ENCODE data around the gene ODC1. TPM values are rescaled to one million over a fixed set of nuclear protein-coding genes. Genes with fewer than 3 reads are reported as not detected.
A peak's percentile ranks its signal among the peaks of the same experiment; 100 is the strongest.
"Not testable (repeated sequence)": the region's sequence is repeated elsewhere in the genome, so short reads cannot be mapped to it uniquely, and the experiment has no call there.

ODC1 gene
- total RNA-seq, 1 donor from 2014 or later: 16.2 TPM

GRCh38 chr2:10457195-10457594 lies 9.1 kb upstream of the ODC1 start:
- not testable (repeated sequence) for ATAC-seq; DNase-seq (ENCODE audit: low spot score)

GRCh38 chr2:10454505-10454904 lies 6.4 kb upstream of the ODC1 start:
- DNase-seq (ENCODE audit: low spot score) (peak; percentile 74), ATAC-seq (peak; percentile 53)

GRCh38 chr2:10453905-10454298 lies 5.8 kb upstream of the ODC1 start:
- DNase-seq (ENCODE audit: low spot score): no peak
- no peak for ATAC-seq

- DNase-seq (ENCODE audit: low spot score) (no peak), ATAC-seq (no peak)
Measured at GRCh38 chr2:10452956-10453904, 5.1 kb upstream of the ODC1 start.

- ATAC-seq (peak; percentile 40), DNase-seq (ENCODE audit: low spot score) (peak; percentile 91)
Measured at GRCh38 chr2:10452312-10452711, 4.2 kb upstream of the ODC1 start.

- DNase-seq (ENCODE audit: low spot score) (no peak), ATAC-seq (no peak)
Measured at GRCh38 chr2:10451819-10452218, 3.7 kb upstream of the ODC1 start.

GRCh38 chr2:10449838-10450691 lies 1.9 kb upstream of the ODC1 start:
- DNase-seq (ENCODE audit: low spot score) (peak; percentile 84), ATAC-seq (peak; percentile 50)

- DNase-seq (ENCODE audit: low spot score) (no peak), ATAC-seq (no peak)
Measured at GRCh38 chr2:10449486-10449831, 1.3 kb upstream of the ODC1 start.

GRCh38 chr2:10448576-10449485 lies 704 bp upstream of the ODC1 start:
- DNase-seq (ENCODE audit: low spot score) (peak; percentile 96), ATAC-seq (peak; percentile 68)

- no peak for DNase-seq (ENCODE audit: low spot score)
- ATAC-seq: peak; percentile 27
Measured at GRCh38 chr2:10447300-10447894, 730 bp downstream of the ODC1 start.

GRCh38 chr2:10446631-10447030 lies 1.5 kb downstream of the ODC1 start:
- DNase-seq (ENCODE audit: low spot score) (no peak), ATAC-seq (no peak)

GRCh38 chr2:10444463-10444862 lies 3.7 kb downstream of the ODC1 start:
- DNase-seq (ENCODE audit: low spot score): no peak
- no peak for ATAC-seq

GRCh38 chr2:10442469-10443126 lies 5.5 kb downstream of the ODC1 start:
- ATAC-seq; DNase-seq (ENCODE audit: low spot score): not testable (repeated sequence)

GRCh38 chr2:10441948-10442347 lies 6.2 kb downstream of the ODC1 start:
- ATAC-seq (no peak), DNase-seq (ENCODE audit: low spot score) (no peak)

GRCh38 chr2:10440736-10441135 lies 7.4 kb downstream of the ODC1 start:
- no peak for ATAC-seq
- DNase-seq (ENCODE audit: low spot score): no peak

GRCh38 chr2:10439971-10440370 lies 8.2 kb downstream of the ODC1 start:
- ATAC-seq: no peak
- no peak for DNase-seq (ENCODE audit: low spot score)

- ATAC-seq (peak; percentile 75), DNase-seq (ENCODE audit: low spot score) (no peak)
Measured at GRCh38 chr2:10439185-10439879, 8.8 kb downstream of the ODC1 start.

GRCh38 chr2:10438688-10439087 lies 9.4 kb downstream of the ODC1 start:
- DNase-seq (ENCODE audit: low spot score) (no peak), ATAC-seq (peak; percentile 52)

- ATAC-seq (no peak), DNase-seq (ENCODE audit: low spot score) (no peak)
Measured at GRCh38 chr2:10437806-10438205, 10.3 kb downstream of the ODC1 start.

Data from left lobe of liver (tissue), 2 donors.